A673 (cell line): ENCODE measurements around the gene RNF208. TPM values are rescaled to one million over a fixed set of nuclear protein-coding genes. Genes with fewer than 3 reads are reported as not detected.

Source experiments
- BruUV-seq: library from RNA; stranded (reverse); fragments of 400-500 nt; replicated peaks from 2 replicates; lab custom pipeline; 2021; lab: Mats Ljungman, UMichigan
- CTCF ChIA-PET: fragments of 300-600 bp; sonication (Branson Sonifier 250); formaldehyde crosslinking; loops from one replicate; lab custom pipeline; 2022; ENCODE audit warnings: antibody characterized with exemption; lab: Charles Lee
- POLR2A ChIA-PET: fragments of 300-600 bp; sonication (Branson Sonifier 250); formaldehyde crosslinking; loops from one replicate; lab custom pipeline; 2022; ENCODE audit warnings: antibody characterized with exemption; ENCODE audit not compliant: low non-redundant PET; lab: Charles Lee
- DNase-seq: peaks from one replicate; pipeline ENCODE4 v3.0.0-alpha.2; 2015; ENCODE audit warnings: low spot score
- H3K27ac ChIP-seq: fragments of 200-600 bp; sonication (generic); 2 replicates; pipeline ENCODE4 v1.5.1; 2016; ENCODE audit warnings: mixed run types, low read depth, mild to moderate bottlenecking, mixed read lengths, antibody characterized with exemption, low read length; ENCODE audit not compliant: poor library complexity, severe bottlenecking
- H3K27me3 ChIP-seq: fragments of 200-600 bp; sonication (generic); replicated peaks from 2 replicates; pipeline ENCODE4 v1.6.1; 2017; ENCODE audit warnings: mixed run types, low read depth, mild to moderate bottlenecking, mixed read lengths, antibody characterized with exemption, low read length; ENCODE audit not compliant: insufficient read depth, poor library complexity
- H3K36me3 ChIP-seq: fragments of 200-600 bp; sonication (generic); 2 replicates; pipeline ENCODE4 v1.6.1; 2016; ENCODE audit warnings: mixed run types, mild to moderate bottlenecking, mixed read lengths, antibody characterized with exemption, low read length; ENCODE audit not compliant: insufficient read depth, poor library complexity, severe bottlenecking
- H3K4me1 ChIP-seq: fragments of 200-600 bp; sonication (generic); 2 replicates; pipeline ENCODE4 v1.6.1; 2017; ENCODE audit warnings: mixed run types, mild to moderate bottlenecking, mixed read lengths, antibody characterized with exemption, low read length; ENCODE audit not compliant: insufficient read depth, poor library complexity, severe bottlenecking
- H3K4me3 ChIP-seq: fragments of 200-600 bp; sonication (generic); 2 replicates; pipeline ENCODE4 v1.5.1; 2016; ENCODE audit warnings: low read depth, mixed run types, mild to moderate bottlenecking, mixed read lengths, low read length; ENCODE audit not compliant: poor library complexity, severe bottlenecking
- H3K9me3 ChIP-seq: fragments of 200-600 bp; sonication (generic); 2 replicates; pipeline ENCODE4 v1.6.1; 2016; ENCODE audit warnings: mixed run types, low read depth, mild to moderate bottlenecking, mixed read lengths, antibody characterized with exemption, low read length; ENCODE audit not compliant: poor library complexity, severe bottlenecking
- EZH2 ChIP-seq: fragments of 200-600 bp; sonication (generic); IDR thresholded peaks from 2 replicates; pipeline ENCODE4 v1.6.1; 2017; ENCODE audit warnings: borderline replicate concordance, low read depth, mild to moderate bottlenecking, mixed read lengths, antibody characterized with exemption, low read length; ENCODE audit not compliant: poor library complexity, severe bottlenecking
- intact Hi-C: fragments of 100-400 bp; cut with micrococcal nuclease; formaldehyde crosslinking; loops from one replicate; pipeline ENCODE4 v1.10.0; 2022; ENCODE audit not compliant: unreplicated experiment
- total RNA-seq: library from RNA; stranded (reverse); gene quantifications from 2 replicates; pipeline ENCODE4 v1.2.3, GENCODE V29; 2021
- TF ChIP-seq, protein P1 (sequence below): fragments of 300-800, 200-600 bp; sonication (generic); conservative IDR thresholded peaks from 2 replicates; pipeline ENCODE4 v1.5.1; 2017; ENCODE audit warnings: low read depth, mild to moderate bottlenecking, antibody characterized with exemption, low read length, moderate library complexity, mixed read lengths

Gene RNF208
- total RNA-seq, 1 experiment from 2014 or later = 13.7 TPM

GRCh38 chr9:137171149-137171900 lies 50.7 kb downstream of the RNF208 start:
- DNase-seq = no peak
- Histone ChIP-seq H3K27ac (no peak overlapping the region), H3K9me3 (no peaks in the 10 kb centered on the region), H3K4me1 (peaks cover 3% of the 10 kb centered on the region), H3K36me3 (no peaks in the 10 kb centered on the region), H3K4me3 (no peak overlapping the region), H3K27me3 (peaks cover 50% of the 10 kb centered on the region)
- TF ChIP-seq, protein P1, sequence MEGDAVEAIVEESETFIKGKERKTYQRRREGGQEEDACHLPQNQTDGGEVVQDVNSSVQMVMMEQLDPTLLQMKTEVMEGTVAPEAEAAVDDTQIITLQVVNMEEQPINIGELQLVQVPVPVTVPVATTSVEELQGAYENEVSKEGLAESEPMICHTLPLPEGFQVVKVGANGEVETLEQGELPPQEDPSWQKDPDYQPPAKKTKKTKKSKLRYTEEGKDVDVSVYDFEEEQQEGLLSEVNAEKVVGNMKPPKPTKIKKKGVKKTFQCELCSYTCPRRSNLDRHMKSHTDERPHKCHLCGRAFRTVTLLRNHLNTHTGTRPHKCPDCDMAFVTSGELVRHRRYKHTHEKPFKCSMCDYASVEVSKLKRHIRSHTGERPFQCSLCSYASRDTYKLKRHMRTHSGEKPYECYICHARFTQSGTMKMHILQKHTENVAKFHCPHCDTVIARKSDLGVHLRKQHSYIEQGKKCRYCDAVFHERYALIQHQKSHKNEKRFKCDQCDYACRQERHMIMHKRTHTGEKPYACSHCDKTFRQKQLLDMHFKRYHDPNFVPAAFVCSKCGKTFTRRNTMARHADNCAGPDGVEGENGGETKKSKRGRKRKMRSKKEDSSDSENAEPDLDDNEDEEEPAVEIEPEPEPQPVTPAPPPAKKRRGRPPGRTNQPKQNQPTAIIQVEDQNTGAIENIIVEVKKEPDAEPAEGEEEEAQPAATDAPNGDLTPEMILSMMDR = no peak
- TF ChIP-seq EZH2 = no peak
- intact Hi-C loops = no loop called here
- POLR2A ChIA-PET = no interaction called here
- CTCF ChIA-PET = interaction anchor here (0.7 kb wide), 1 partner anchor 42 kb away, joined by 3 read pairs; no protein-coding TSS in a partner anchor
- BruUV-seq = no TSS peak

DNA sequence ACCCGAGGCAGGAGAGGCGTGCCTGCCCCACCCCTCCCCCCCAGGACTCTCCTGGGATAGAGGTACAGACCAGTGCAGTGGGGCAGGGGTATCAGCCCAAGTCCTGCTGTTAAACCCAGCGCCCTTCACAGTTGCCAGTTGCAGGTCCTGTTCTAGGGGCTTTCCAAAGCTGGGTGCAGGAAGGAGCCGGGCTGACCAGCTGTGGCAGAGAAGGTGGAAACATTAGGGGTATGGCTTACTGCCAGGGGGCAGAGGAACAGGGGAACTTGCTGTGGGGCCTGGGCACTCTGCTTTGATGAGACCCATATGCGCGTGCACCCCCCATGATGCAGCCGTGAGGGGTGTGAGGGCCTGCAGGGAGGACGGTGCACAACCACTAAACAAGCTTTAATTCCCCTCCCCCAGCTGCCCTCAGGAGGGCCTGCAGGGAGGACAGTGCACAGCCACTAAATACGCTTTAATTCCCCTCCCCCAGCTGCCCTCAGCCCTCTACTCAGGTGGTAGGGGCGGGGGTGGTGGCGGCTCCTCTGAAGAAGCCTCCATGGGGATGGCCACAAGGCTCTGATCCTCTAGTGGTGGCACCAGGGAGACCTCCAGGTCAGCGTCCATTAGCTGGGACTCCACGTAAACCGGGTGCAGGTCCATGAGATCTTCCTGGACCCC lies 51.4 kb downstream of the RNF208 start:
- no peak overlapping the region for H3K4me3 ChIP-seq
- BruUV-seq = no TSS peak
- no peak for DNase-seq
- peaks cover 57% of the 10 kb centered on the region for H3K27me3 ChIP-seq
- no peaks in the 10 kb centered on the region for H3K9me3 ChIP-seq
- peaks cover 3% of the 10 kb centered on the region for H3K4me1 ChIP-seq
- no peak overlapping the region for H3K27ac ChIP-seq
- TF ChIP-seq, protein P1 = no peak
- TF ChIP-seq EZH2 = peak; percentile 1
- H3K36me3 ChIP-seq = no peaks in the 10 kb centered on the region
- ChIA-PET CTCF (interaction anchor here (0.7 kb wide), 1 partner anchor 41 kb away, joined by 3 read pairs; no protein-coding TSS in a partner anchor), POLR2A (no interaction called here)
- intact Hi-C loops = no loop called here

Other genes starting within 250 kb of the RNF208 start
- gene PTGDS, start 244.7 kb downstream of the RNF208 start, total RNA-seq = not detected in 2 replicates
- gene LCNL1, start 239.2 kb downstream of the RNF208 start, total RNA-seq = not detected in 2 replicates
- gene PAXX, start 229.8 kb downstream of the RNF208 start, total RNA-seq = 91.5 and 99.5 TPM in 2 replicates
- not detected in 2 replicates for gene CLIC3, start 225.7 kb downstream of the RNF208 start, total RNA-seq
- gene ABCA2, start 194.0 kb downstream of the RNF208 start, total RNA-seq = 27.8 and 38.9 TPM in 2 replicates
- not detected in 2 replicates for gene FUT7, start 190.2 kb downstream of the RNF208 start, total RNA-seq
- 73.9 and 81.4 TPM in 2 replicates for gene NPDC1, start 176.1 kb downstream of the RNF208 start, total RNA-seq
- gene ENTPD2, start 168.2 kb downstream of the RNF208 start, total RNA-seq = not detected in 2 replicates
- gene SAPCD2, start 151.7 kb downstream of the RNF208 start, total RNA-seq = 30.6 and 33.7 TPM in 2 replicates
- gene UAP1L1, start 144.7 kb downstream of the RNF208 start, total RNA-seq = 11.2 and 13.0 TPM in 2 replicates
- 48.6 and 54.9 TPM in 2 replicates for gene MAN1B1, start 135.3 kb downstream of the RNF208 start, total RNA-seq
- gene DPP7, start 107.5 kb downstream of the RNF208 start, total RNA-seq = 120 and 122 TPM in 2 replicates
- gene GRIN1, start 83.1 kb downstream of the RNF208 start, total RNA-seq = 0.17 and 0.52 TPM in 2 replicates
- not detected in 2 replicates for gene LRRC26, start 52.2 kb downstream of the RNF208 start, total RNA-seq
- not detected in 2 replicates for gene TMEM210, start 50.2 kb downstream of the RNF208 start, total RNA-seq
- 49.6 and 54.1 TPM in 2 replicates for gene ANAPC2, start 33.7 kb downstream of the RNF208 start, total RNA-seq
- gene SSNA1, start 33.6 kb downstream of the RNF208 start, total RNA-seq = 86.8 and 87.3 TPM in 2 replicates
- 23.0 and 25.7 TPM in 2 replicates for gene TPRN, start 21.5 kb downstream of the RNF208 start, total RNA-seq
- 37.5 and 41.8 TPM in 2 replicates for gene TMEM203, start 16.6 kb downstream of the RNF208 start, total RNA-seq
- gene NDOR1, start 16.5 kb downstream of the RNF208 start, total RNA-seq = 40.2 and 41.5 TPM in 2 replicates
- 0.37 TPM in 1 of 2 replicates, not detected in the other for gene CYSRT1, start 2.9 kb upstream of the RNF208 start, total RNA-seq
- 0.17 TPM in 1 of 2 replicates, not detected in the other for gene RNF224, start 5.3 kb upstream of the RNF208 start, total RNA-seq
- not detected in 2 replicates for gene SLC34A3, start 8.7 kb upstream of the RNF208 start, total RNA-seq
- 645 and 714 TPM in 2 replicates for gene TUBB4B, start 19.0 kb upstream of the RNF208 start, total RNA-seq
- 0.35 TPM in 1 of 2 replicates, not detected in the other for gene STPG3, start 29.0 kb upstream of the RNF208 start, total RNA-seq
- gene NELFB, start 33.1 kb upstream of the RNF208 start, total RNA-seq = 72.6 and 78.1 TPM in 2 replicates
- gene TOR4A, start 55.5 kb upstream of the RNF208 start, total RNA-seq = 0.82 and 1.4 TPM in 2 replicates
- 7.4 and 8.9 TPM in 2 replicates for gene NRARP, start 80.0 kb upstream of the RNF208 start, total RNA-seq
- gene EXD3, start 200.9 kb upstream of the RNF208 start, total RNA-seq = 6.3 and 9.4 TPM in 2 replicates
- 0.28 and 0.79 TPM in 2 replicates for gene NOXA1, start 201.2 kb upstream of the RNF208 start, total RNA-seq
- gene ENTPD8, start 219.1 kb upstream of the RNF208 start, total RNA-seq = not detected in 2 replicates
- 52.7 and 54.9 TPM in 2 replicates for gene NSMF, start 237.1 kb upstream of the RNF208 start, total RNA-seq